ENCODE data around the gene BCL11A.

Gene BCL11A

DNA sequence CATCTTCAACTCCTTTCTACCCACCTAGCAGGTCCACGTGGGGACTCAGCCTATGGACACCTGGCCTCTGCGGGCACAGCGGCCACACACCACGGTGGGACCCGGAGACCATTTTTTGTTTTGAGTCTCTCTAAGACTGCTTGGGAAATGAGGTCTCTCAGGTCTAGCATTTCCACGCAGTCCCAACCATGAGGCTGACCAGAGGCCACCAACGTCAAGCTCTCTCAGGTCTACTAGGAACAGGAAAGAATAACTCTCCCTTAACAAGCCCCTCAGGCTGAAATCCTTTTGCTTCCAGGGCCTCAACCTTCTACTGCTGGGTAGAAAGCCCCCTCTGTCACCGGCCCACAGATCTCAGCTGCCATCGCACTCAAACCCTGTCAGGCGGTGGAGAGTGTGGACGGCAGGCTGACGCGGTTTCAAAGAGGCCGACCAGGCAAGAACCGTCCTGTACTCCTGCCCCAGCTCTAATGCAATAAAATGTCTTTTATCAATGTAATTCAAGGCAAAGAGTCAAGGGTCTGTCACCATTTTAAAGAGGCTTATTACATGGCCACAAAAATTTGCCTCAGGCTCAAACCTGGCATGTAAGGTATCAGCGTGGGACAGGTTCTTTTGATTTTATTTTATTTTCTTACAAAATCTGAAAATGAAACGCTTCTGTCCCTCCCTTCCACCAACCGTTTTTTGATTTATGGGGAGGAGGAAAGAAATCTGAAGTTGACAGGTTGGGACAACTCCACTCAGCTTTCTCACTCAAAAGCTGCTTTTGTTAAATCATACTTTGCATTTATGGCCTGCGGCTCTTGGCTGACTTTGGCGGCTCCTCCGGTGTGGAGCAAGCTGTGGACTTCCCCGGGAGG is 74.0 kb downstream of the BCL11A start:
- DNase-seq (ENCODE audit: insufficient read length, low spot score): no peak

GRCh38 chr2:60478660-60479059 is 74.8 kb downstream of the BCL11A start:
- DNase-seq (ENCODE audit: insufficient read length, low spot score) (no peak), FAIRE-seq (no peak)
- no peak for TF ChIP-seq POLR2A (IDR thresholded peaks at IDR 0.05; ENCODE audit: low read depth, low read length)

More for the DNA sequence above, 74.0 kb downstream of the BCL11A start:
- FAIRE-seq: no peak
- no peak for TF ChIP-seq POLR2A (IDR thresholded peaks at IDR 0.05; ENCODE audit: low read depth, low read length)

- TF ChIP-seq POLR2A (IDR thresholded peaks at IDR 0.05; ENCODE audit: low read depth, low read length): no peak
- DNase-seq (ENCODE audit: insufficient read length, low spot score) (no peak), FAIRE-seq (no peak)
These were observed 77.1 kb downstream of the BCL11A start for GRCh38 chr2:60476206-60476954.

GRCh38 chr2:60475123-60475830 is 78.2 kb downstream of the BCL11A start:
- TF ChIP-seq POLR2A (IDR thresholded peaks at IDR 0.05; ENCODE audit: low read depth, low read length): no peak
- no peak for FAIRE-seq
- DNase-seq (ENCODE audit: insufficient read length, low spot score): no peak

DNA sequence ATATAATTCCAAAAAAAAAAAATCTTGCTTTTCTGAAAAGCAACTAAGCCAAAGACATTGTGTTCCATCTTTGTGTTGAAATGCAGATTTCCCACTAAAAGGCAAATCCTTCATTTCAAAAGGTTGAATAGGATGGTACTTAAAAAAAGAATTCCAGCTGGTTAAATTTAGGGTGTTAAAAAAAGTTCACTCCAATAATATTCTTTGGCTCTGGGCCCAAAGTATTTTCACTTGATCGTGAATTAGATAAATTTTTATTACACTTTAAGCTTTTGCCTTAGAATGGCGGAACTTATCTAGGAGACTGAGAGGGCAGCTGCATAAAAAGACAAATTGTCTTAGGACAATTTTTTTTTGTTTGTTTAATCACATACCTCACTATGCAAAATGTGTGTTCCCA is 79.2 kb downstream of the BCL11A start:
- DNase-seq (ENCODE audit: insufficient read length, low spot score) (no peak), FAIRE-seq (no peak)
- no peak for TF ChIP-seq POLR2A (IDR thresholded peaks at IDR 0.05; ENCODE audit: low read depth, low read length)

DNA sequence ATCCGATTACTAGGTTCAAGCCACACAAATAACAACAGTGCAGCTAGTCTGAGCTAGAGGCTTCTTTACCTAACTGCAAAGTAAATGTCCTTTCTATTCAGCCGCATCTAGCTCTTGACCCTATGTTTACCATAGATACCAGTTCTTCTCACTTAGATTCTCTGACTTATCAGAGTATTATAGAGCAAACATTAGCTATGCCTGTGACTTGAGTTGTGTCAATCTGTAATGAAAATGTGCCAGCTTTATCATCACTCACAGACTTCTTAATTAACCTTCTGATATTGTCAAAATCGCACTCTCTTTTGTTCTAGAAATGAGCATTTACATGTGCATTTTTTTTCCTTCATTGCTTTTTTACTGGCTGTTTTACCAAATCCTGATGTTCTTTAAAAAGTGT is 79.9 kb downstream of the BCL11A start:
- no peak for TF ChIP-seq POLR2A (IDR thresholded peaks at IDR 0.05; ENCODE audit: low read depth, low read length)
- no peak for FAIRE-seq

GRCh38 chr2:60472663-60473289 is 80.7 kb downstream of the BCL11A start:
- TF ChIP-seq POLR2A (IDR thresholded peaks at IDR 0.05; ENCODE audit: low read depth, low read length): no peak
- DNase-seq (ENCODE audit: insufficient read length, low spot score): no peak

More for the DNA sequence above, 79.9 kb downstream of the BCL11A start:
- no peak for DNase-seq (ENCODE audit: insufficient read length, low spot score)

DNA sequence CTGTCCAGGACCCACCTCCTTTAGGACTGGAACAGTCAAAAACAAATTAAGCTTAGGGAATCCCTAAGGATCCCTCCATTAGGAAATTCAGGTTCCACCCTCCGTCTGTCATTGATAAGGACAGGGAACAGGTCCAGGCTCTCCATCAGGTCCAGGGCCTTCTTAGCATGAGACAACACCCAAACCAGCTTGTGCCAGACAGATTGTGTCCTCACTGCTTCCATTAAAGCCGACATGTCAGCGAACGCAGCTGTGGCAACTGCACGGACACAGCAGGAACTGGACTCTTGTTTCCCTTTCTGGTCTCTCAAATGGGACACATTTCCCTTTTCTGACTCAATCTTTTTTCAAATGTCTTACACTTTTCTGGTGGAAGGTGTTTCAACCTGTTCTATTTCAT is 81.4 kb downstream of the BCL11A start:
- TF ChIP-seq POLR2A (IDR thresholded peaks at IDR 0.05; ENCODE audit: low read depth, low read length): no peak
- DNase-seq (ENCODE audit: insufficient read length, low spot score) (no peak), FAIRE-seq (no peak)

More at GRCh38 chr2:60472663-60473289, 80.7 kb downstream of the BCL11A start:
- FAIRE-seq: no peak

DNA sequence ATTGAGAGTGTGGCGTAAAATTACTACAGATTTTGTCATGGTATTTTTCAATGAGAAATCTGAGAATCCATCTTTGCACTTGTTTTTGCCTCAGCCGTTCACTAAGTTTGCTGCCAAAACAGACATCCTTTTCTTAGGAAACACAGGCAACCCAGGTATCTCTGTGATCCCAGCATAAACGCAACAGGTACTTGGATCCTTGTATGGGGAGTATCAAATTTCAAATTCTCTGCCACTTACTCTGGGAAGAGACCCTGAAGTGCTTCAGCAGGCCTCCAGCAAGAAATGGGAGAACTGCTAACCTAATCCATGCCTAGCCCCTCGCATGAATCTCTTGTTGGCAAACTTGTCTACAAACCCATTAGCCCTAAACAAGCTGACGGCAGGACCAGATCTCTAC is 83.1 kb downstream of the BCL11A start:
- FAIRE-seq (no peak), DNase-seq (ENCODE audit: insufficient read length, low spot score) (no peak)
- TF ChIP-seq POLR2A (IDR thresholded peaks at IDR 0.05; ENCODE audit: low read depth, low read length): no peak

DNA sequence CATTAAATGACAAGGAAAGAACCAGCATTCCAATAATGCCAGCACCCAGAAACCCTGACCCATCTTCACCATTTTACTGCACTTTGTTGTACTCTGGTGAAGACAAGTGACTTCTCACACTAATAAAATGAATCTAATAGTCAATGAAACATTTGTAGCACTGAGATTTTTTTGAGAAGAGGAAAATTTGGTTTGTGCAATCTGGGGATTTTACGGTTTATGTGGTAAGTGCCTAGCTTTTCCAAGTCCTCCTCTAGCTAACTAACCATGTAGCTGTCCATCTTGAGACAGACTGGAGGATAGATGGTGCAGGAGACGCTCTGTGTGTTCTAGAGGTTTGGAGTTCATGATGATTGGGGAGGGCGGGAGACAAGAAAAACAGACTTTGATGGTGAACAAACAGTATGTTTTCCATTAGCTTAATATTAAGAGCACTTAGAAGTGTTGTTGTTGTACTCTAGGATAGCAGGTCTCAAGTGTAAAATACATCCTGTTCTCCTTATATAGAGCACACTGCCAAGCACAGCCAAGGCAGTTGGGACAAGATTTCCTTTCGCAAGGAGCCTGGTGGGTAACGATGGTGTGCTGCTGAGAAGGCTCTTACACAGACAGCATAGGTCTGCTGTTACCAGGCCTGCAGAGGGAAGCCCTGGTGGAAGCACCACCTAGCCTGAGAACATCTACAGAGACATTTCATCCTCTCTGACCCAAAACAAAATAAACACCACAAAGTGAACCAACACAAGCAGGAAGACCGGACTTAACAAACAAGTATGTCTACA is 83.7 kb downstream of the BCL11A start:
- no peak for TF ChIP-seq POLR2A (IDR thresholded peaks at IDR 0.05; ENCODE audit: low read depth, low read length)
- no peak for FAIRE-seq
- DNase-seq (ENCODE audit: insufficient read length, low spot score): no peak

DNA sequence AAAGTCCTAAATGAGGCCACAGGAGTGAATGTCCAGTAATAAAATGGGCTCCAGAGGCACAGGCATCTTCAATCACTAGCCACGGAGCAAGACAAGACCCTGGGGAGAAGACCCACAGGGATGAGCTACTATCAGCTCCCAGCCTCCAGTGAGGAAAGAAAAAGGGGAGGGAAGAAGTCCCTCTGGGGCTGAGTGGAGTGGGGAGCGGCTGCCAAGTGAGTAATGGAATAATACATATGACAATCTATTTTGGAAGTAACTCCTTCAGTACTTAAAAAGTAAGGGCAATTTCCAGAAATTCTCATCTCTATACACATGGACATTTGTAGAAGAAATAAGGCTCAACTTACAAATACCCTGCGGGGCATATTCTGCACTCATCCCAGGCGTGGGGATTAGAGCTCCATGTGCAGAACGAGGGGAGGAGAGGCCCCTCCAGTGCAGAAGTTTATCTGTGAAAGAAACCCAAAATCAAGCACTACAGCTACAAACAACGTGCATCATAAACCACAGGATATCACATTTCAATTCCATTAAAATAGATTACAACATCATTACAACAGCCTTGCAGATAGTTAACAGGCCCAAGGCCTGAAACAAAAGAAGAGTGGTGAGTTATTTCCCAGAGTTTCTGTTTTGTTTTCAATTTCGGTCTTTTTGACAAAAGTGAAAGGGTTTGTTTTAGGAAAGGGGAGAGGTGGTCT is 84.9 kb downstream of the BCL11A start:
- DNase-seq (ENCODE audit: insufficient read length, low spot score) (no peak), FAIRE-seq (no peak)
- TF ChIP-seq POLR2A (IDR thresholded peaks at IDR 0.05; ENCODE audit: low read depth, low read length): no peak

GRCh38 chr2:60466161-60466702 is 87.2 kb downstream of the BCL11A start:
- TF ChIP-seq POLR2A (IDR thresholded peaks at IDR 0.05; ENCODE audit: low read depth, low read length): no peak
- DNase-seq (ENCODE audit: insufficient read length, low spot score): no peak
- no peak for FAIRE-seq

All from H54 (cell line).